Dermis blood vessel endothelial cell (primary cell): Measurements from ENCODE around the gene EFHD2. TPM values are rescaled to one million over a fixed set of nuclear protein-coding genes. Genes with fewer than 3 reads are reported as not detected.
"Not testable (repeated sequence)": the region's sequence is repeated elsewhere in the genome, so short reads cannot be mapped to it uniquely, and the experiment has no call there.

Experiments used
- DNase-seq: peaks from one replicate; pipeline ENCODE4 v3.0.0; 2010
- total RNA-seq: library from RNA; depleted of rRNA; stranded (reverse); fragments of >200 nt; gene quantifications from 2 replicates; pipeline ENCODE4 v1.2.3, GENCODE V29; 2014

EFHD2 gene
- total RNA-seq, 1 donor from 2014 or later: 54.1 TPM

GRCh38 chr1:15389828-15390227 lies 19.9 kb upstream of the EFHD2 start:
- DNase-seq: not testable (repeated sequence)

- DNase-seq: no peak
Observed at GRCh38 chr1:15390667-15391066, 19.0 kb upstream of the EFHD2 start.

GRCh38 chr1:15391366-15391765 lies 18.3 kb upstream of the EFHD2 start:
- no peak for DNase-seq

GRCh38 chr1:15393475-15394257 lies 16.0 kb upstream of the EFHD2 start:
- no peak for DNase-seq

GRCh38 chr1:15394258-15394690 lies 15.4 kb upstream of the EFHD2 start:
- DNase-seq: no peak

- no peak for DNase-seq
Observed at GRCh38 chr1:15397236-15397635, 12.5 kb upstream of the EFHD2 start.

GRCh38 chr1:15399710-15400109 lies 10.0 kb upstream of the EFHD2 start:
- DNase-seq: no peak

GRCh38 chr1:15400627-15401026 lies 9.1 kb upstream of the EFHD2 start:
- DNase-seq: no peak

- no peak for DNase-seq
Observed at GRCh38 chr1:15401391-15402055, 8.2 kb upstream of the EFHD2 start.

GRCh38 chr1:15402809-15403450 lies 6.8 kb upstream of the EFHD2 start:
- DNase-seq: no peak

GRCh38 chr1:15403962-15404580 lies 5.6 kb upstream of the EFHD2 start:
- no peak for DNase-seq

GRCh38 chr1:15405106-15405850 lies 4.4 kb upstream of the EFHD2 start:
- no peak for DNase-seq

- peak; percentile 59 for DNase-seq
Observed at GRCh38 chr1:15406614-15407559, 2.8 kb upstream of the EFHD2 start.

- DNase-seq: no peak
Observed at GRCh38 chr1:15407580-15407979, 2.1 kb upstream of the EFHD2 start.

- no peak for DNase-seq
Observed at GRCh38 chr1:15408890-15409387, 749 bp upstream of the EFHD2 start.

- no peak for DNase-seq
Observed at GRCh38 chr1:15410223-15410883, 665 bp downstream of the EFHD2 start.

GRCh38 chr1:15410884-15411245 lies 1.2 kb downstream of the EFHD2 start:
- DNase-seq: no peak

GRCh38 chr1:15411593-15412137 lies 2.0 kb downstream of the EFHD2 start:
- no peak for DNase-seq

- peak; percentile 37 for DNase-seq
Observed at GRCh38 chr1:15412175-15412800, 2.6 kb downstream of the EFHD2 start.

- DNase-seq: peak; percentile 62
Observed at GRCh38 chr1:15412843-15413242, 3.2 kb downstream of the EFHD2 start.
